GM18909 (cell line): ENCODE measurements around the gene LYPLA2.
"Not testable (repeated sequence)": the region's sequence is repeated elsewhere in the genome, so short reads cannot be mapped to it uniquely, and the experiment has no call there.

Source experiments
- ATAC-seq: cut with Tn5 transposase; IDR thresholded peaks from one replicate; pipeline ENCODE4 v1.9.1; 2021; ENCODE audit warnings: mild to moderate bottlenecking; ENCODE audit not compliant: unreplicated experiment, poor library complexity

The LYPLA2 gene

DNA sequence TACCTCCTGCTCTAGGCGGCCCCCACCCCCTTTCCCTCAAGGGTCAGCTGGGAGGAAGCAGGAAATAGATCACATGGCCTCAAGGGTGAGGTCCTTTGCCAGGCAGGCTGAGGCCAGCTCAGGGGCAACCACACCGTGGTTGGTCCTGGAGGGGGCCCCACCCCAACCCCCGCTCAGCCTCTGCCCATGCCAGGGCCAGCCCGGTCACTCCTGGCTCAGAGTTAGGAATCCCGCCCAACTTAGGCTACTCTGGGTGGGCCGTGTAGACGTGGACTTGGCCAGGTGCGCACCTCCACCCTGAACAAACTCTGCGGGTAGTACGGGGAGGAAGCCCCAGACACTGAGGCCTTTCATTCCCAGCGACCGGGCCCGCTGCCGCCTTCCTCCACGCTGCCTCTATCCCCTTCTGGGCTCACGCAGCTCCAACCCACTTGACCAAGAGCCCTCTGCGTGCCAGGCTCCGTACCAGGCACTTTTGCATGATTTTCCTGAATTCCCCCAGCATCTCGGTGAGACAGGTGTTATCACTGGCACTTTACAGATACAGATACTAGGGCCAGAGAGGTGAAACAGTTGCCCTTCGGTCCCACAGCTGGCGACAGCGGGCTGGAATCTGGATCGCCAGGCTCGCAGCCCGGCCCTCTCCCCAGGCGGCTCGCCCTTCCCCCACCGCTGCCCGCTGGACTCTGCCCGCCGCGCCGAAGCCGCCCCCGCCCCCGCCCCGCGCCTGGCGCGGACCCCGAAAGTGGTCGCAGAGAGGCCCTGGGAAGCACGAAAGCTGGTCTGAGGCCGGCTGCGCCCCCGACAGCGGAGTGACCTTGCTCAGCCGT is 8.8 kb downstream of the LYPLA2 start:
- peak; percentile 14 for ATAC-seq

DNA sequence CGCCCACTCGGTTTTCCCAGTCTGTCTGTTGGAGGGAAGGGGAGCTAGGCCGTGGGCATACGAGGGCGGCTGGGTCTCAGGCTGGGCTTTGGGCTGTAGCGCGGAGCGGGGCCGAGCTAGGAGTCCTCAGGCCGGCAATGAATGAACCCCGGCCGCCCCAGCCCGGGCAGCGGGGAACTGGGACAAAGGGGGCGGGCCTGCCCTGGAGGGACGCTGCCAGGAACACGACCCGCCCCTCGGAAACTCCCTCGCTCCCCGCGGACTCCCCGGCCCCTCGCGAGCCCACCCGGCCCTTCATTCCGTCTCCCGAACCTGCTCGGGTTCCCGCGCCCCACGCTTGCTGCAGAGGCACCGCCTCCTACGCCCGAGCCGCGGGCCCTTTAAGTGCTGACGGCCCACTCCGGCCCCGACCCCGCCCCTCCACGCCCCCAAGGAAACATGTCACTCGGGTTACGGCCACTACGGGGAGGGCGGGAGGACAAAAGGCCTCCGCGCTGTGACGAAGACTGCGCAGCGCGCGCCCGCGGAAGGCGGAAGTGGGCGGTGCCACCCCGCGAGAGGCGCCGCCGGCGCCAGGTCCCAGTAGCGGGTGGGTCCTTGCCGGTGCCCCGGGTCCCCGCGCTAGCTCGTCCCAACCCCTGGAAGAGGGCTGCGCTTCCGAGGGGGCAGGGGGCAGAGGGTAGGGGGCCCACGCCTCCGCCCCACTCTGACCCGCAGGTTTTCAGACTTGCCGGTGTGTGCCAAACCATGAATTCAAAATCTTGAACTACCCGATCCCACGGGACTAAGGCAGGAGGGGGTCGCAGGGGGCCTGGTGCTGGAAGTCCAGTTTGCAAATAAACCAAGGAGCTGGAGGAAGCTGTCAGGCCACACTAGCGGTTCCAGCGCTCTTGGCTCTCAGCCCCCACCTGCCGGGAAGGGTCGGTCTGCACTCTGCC is 9.7 kb downstream of the LYPLA2 start, which contains the start of gene GALE:
Gene GALE, minus strand, starts transcription at position 355 of the 938 bp plus-strand sequence. CDS start 1,747 bp downstream, outside the sequence.
- ATAC-seq, result peak; percentile 78

DNA sequence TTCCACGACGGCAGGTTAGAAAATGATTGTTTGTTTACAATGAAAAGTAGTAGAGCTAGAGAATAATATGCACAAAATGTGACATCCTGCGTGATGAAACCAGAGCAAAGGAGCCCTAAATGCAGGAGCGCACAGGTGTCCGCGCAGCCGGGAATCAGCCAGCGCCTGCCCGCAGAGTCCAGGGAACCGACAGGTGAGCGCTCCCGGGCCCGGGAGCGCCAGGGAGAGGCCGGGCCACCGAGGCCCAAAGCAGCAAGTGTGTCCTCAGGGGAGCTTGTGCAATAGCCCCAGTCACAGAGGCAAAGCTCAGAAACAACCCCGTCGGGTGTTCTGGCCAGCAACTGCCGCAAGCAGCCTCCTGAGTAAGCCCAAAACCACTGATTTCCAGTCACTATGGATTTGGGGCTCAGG is 10.4 kb downstream of the LYPLA2 start:
- no peak for ATAC-seq

DNA sequence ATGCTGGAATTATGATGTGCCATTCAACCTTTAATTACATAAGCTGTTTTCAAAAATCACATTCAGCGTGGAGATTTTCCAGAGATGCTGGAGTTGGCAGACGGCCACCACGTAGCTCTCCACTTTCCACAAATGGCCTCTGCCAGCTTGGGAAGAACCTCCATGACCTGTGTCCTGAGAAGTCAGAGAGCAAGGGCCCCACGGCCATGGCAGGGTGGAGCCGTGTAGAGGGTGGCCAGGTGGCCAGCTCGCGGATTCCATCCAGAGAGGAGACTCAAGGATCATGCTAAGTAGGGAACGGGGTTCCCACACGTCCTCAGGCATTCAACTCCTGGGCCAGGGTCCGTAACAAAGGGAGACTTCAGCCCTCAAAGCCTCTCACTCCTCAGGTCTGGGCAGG is 10.9 kb downstream of the LYPLA2 start:
- ATAC-seq, result no peak

DNA sequence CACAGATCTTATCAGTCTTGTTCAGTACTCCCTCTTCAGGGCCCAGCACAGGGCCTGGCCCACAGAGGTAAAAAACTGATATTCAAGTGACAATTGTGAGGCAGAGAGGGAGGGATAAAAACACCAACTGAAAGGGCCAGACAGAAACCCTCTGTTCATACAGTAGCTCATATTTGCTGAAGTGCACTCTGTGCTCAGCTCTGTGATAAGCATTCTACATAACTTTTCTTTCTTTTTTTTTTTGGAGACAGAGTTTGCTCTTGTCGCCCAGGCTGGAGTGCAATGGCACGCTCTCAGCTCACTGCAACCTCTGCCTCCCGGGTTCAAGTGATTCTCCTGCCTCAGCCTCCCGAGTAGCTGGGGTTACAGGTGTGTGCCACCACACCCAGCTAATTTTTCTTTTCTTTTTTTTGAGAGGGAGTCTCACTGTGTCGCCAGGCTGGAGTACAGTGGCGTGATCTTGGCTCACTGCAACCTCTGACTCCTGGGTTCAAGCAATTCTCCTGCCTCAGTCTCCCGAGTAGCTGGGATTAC is 11.9 kb downstream of the LYPLA2 start:
- not testable (repeated sequence) for ATAC-seq

DNA sequence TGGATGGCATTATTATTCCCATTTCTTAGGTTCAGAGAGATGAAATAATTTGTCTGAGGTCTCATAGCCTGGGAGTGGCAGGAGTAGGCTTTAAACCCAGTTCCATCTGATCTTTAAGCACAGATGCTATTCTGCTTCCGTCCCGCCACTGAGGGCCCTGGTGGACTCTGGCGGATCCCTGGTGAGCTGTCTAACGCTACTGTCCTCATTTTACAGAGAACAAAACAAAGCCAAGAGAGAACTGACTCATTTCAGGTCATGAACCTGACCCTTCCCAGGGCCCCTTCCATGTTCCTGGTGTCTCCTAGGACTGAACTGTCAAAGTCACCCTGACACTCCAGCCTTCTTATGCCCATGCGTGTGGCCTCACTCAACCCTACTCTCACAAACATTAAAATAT is 12.7 kb downstream of the LYPLA2 start:
- ATAC-seq, result no peak

DNA sequence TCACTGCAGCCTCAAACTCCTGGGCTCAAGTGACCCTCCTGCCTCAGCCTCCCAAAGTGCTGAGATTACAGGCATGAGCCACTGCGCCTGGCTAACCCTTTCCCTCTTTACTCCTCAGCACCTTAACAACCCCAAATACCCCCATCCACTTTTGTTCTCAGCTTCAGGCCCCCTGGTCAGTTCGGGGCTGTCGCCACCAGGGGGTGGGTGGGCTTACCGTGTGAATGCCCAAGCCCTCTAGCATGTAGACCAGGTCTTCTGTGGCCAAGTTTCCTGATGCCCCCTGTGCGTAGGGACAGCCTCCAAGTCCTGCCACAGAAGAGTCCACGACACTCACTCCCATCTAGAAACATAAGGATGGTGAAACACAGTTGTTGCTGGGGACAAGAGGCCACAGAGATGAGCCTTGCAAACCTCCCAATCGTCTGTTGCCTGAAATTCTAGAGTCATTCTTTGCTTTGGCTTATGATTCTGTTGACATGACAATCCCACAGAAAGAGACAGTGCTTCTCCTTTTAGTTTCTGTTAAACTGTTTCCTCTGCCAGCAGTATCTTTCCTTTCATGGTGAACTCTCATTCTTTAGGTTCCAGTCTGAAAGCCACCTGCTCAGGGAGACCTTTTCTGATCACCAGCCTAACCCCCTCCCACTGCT is 13.4 kb downstream of the LYPLA2 start:
- no peak for ATAC-seq

DNA sequence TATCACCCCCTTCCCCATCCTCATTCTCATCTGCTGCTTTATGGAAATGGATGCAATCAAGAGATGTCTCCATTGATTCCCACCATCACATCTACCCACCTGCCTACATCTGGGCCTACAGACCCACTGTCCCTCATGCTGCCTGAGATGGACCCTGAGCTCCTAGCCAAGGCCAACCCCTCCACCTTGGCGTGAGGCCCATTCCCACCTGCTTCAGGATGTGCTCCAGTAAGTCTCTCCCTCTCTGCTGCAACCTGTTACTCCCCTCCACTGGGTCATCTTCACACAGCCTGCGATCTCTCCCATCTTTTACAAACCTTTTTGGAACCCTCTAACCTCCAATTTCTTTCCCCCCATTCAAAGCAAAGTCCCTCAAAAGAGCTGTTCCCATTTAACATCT is 14.1 kb downstream of the LYPLA2 start:
- no peak for ATAC-seq

DNA sequence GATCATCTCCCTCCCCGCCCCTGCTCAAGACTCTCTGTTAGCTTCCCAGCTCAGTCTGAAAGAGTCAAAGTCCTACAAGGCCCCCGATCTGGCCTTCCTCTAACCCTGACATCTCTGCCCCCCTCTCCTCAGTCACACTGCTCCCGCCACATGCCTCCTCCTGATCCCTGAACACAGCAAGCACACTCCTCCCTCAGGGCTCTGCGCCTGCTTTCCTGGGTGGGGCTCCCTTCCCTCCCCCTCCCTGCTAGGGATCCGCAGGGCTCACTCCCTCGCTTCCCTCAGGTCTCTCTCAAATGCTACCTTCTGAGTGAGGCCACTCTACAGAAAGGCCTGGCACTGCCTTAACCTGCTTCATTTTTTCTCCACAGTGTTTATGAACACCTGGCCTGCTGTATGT is 15.3 kb downstream of the LYPLA2 start:
- no peak for ATAC-seq

DNA sequence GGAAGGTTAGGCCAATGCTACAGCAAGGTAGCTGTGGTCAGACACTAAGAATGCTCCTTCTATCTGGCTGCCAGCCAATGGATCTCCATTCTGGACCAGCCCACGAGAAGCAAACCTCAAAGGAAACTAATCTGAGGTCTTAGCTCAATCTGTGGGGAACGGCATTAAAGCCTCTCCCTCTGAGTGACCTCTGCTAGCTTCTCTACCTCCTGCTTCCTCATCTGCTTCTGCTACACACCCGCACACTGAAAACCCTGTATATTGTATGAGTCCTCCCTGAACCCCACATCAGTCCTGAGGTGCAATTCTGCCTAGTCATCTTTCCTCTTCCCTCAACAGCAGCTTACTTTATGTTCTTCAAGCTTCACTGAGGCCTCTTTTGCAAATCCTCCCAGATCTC is 16.5 kb downstream of the LYPLA2 start:
- ATAC-seq, result no peak

DNA sequence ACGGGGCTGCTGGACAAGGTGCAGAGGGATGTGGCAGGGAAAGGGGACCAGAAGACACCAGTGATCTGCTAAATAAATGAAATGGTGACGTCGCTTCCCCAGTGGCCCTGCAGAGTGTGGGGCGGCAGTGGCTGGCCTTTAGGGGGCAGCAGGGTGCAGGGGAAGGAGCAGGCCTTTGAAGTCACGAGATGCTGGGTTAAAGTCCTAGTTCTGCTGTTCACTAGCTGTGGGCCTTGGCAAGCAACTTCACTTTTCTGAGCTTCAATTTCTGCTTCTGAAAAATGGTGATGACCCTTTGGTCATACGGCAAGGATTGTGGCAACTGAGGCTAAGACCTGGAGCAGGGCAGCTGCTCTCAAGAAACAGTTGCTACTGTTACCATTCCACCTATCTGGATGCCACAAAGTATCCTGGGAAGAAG is 18.8 kb downstream of the LYPLA2 start:
- ATAC-seq, result peak; percentile 61

DNA sequence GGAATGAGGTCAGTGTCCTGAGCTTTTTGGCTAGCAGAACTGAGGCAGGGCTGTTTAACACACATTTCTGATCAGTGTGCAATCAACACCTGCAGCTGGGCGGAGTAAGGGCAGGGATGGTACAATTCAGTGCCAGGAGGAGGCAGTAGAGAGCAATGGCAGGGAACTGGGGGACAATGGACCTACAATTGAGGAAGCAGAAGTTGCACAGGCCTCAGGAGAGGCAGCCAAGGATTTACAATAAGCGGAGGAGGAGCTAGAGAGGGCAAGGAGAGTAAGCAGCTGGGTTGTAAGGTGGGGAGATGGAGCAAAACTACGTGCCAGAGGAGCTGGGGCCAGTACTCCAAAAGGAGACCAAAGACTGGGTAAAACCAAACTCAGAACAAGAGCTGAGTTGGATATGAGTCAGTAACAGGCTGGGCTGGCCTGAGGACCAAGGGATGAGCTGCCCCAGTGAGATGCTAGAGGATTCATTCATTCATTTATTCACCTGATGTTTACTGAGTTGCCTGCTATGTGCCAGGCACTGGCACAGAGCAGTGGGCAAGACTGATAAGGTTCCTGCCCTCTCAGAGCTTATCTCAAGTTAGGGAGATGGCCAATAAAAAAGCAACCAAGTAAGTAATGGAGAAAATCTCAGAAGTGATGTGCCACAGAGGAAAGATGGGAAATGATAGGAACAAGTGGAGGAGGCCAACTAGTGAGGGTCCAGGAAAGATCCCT is 20.0 kb downstream of the LYPLA2 start:
- peak; percentile 65 for ATAC-seq

DNA sequence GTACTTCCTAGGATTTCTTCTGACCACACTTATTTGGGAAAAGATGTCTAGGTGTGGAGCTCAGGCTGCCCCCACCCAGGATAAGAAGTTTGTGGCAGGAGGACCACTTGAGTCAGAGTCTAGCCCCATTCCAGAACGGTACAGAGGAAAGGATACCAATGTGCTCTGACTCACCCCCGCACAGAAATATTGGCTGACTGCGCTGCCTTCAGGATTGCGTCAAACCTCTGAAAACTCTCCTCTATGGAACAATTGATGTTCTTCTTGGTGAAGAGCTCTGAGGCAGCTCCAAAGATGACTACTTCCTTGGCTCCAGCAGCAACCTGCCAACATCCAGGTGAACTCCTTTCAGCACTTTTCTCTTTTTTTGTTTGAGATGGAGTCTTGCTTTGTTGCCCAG is 23.1 kb downstream of the LYPLA2 start:
- no peak for ATAC-seq

DNA sequence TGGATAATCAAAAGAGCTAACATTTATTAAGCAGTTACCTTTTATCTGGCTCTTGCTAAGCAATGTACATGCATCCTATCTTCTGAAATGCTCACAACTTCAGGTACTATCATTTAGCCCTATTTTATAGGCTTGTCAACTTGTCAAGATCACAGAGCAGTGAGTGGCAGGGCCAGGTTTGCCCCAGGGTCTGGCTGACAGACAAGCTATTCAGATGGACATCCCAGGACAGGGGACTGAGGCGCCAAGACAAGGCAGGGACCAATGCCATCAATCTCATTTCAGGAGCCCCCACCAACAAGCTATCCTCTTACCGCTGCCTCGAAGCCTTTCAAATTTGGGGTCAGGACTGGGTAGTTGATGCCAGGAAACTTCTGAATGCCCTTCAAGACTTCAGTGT is 25.4 kb downstream of the LYPLA2 start:
- no peak for ATAC-seq

DNA sequence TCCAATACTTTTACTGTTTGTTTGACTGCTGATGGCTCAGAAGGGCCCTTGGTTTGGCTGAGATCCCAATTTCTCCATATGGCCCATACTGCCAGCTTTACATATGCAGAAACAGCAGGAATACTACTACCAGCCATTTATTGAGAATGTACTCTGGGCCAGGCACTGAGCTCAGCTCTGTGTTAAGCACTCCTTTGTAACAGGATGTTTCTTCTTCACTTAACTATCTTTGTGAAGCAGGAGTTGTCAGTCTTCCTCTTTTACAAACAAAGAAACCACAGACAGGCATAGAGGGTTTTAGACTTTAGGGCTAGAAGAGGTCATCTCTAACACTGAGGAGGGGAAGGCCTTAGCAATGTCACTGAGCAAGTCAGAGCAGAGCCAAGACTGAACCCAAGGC is 26.0 kb downstream of the LYPLA2 start:
- no peak for ATAC-seq

DNA sequence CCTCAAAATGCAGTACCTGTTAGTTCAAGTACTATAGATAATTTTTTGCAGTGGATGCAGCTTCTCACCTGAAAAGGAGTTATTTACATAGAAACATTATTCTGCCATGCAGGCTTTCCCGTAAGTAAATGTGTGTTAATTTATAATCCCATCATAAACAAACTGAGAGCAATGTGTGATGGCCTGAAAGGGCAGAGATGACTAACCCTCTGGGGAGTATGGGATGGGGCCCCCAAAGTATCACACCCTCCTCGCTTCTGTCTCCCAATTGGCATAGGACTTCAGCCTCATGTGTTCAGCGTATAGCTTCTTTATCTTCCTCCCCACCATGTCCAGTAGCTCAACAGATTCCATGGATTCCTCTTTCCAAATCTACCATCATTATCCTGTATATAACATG is 26.7 kb downstream of the LYPLA2 start:
- ATAC-seq, result no peak

DNA sequence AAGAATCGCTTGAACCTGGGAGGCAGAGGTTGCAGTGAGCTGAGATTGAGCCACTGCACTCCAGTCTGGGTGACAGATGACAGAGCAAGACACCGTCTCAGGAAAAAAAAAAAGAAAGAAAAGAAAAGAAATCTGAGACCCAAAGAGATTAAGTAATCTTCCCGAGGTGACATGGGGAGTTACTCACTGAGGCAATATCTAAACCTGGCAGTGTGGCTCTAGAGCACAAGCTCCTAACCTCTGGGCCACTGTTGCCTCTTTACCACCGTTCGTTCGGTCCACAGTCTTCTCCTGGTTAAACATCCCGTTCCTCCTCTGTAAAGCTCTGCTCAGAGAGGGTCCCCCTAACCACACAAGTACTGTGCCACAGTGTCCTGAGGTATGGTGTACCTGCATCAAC is 32.8 kb downstream of the LYPLA2 start:
- ATAC-seq, result no peak

DNA sequence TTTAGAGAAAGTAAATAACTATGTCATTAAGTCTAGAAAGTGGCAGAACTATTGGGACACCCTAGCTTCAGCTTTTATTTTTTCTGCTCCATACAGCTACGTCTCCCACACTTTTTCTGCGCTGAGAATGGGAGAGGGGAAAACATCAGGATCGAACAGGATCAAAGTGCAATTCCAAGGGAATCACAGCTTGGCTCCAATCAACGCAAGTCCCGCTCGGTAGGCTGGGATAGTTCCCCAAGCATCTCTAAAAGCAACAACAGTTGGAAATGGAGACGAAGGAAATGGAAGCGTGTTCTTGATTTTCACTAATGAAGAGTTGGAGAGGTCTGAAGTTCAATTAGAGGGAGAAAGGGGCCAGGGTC is 33.7 kb downstream of the LYPLA2 start:
- no peak for ATAC-seq

DNA sequence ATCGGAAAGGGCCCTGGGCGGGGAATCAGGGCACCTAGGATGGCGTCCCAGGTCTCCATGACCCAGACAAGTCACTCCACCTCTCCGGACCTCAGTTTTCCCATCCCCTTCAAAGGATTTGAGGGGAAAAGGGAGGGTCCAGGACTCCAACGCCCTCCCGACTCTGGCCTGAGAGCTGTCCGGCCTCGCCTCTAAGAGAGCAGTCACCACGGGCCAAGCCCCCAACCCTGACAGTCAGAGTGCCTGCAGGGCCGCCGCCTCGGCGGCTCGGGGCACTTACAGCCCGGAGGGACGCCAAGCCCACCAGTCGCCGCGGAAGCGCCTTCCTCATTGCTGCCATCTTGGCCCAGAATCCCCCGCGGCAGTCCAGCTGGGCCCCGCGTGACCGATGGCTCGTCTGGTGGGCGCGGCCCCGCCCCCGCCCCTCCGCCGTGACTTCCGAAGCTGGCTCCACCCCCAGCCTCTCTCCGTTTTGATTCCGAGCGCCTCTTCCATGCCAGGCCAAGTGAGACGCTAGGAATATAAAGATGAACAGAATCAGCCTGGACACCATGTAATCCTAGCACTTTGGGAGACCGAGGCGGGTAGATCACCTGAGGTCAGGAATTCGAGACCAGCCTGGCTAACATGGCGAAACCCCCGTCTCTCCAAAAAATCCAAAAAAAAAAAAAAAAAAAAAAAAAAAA is 34.3 kb downstream of the LYPLA2 start, which contains the start of gene HMGCL:
Gene HMGCL, minus strand, starts transcription at position 354 of the 686 bp plus-strand sequence. Its CDS starts 14 bp downstream, at position 340.
- ATAC-seq, result peak; percentile 80
